H1 (cell line): ENCODE measurements around the gene TET2. TPM values are rescaled to one million over a fixed set of nuclear protein-coding genes. Genes with fewer than 3 reads are reported as not detected.

Source experiments
- ATF3 ChIP-seq: IDR thresholded peaks from 2 replicates; pipeline ENCODE4 v1.6.1; 2011; ENCODE audit warnings: low read depth, mild to moderate bottlenecking, low read length; ENCODE audit not compliant: insufficient read depth
- BACH1 ChIP-seq: IDR thresholded peaks from 2 replicates; pipeline ENCODE4 v1.6.1; 2012; ENCODE audit warnings: low read length, improper control_type of control experiment
- JUN ChIP-seq: IDR thresholded peaks from 2 replicates; pipeline ENCODE4 v1.6.1; 2011; ENCODE audit warnings: low read depth, mild to moderate bottlenecking, improper control_type of control experiment, low read length
- MAFK ChIP-seq: IDR thresholded peaks from 2 replicates; pipeline ENCODE4 v1.6.1; 2012; ENCODE audit warnings: low read depth, mild to moderate bottlenecking, improper control_type of control experiment, low read length
- RFX5 ChIP-seq: IDR thresholded peaks from 2 replicates; pipeline ENCODE4 v1.6.1; 2011; ENCODE audit warnings: low read depth, low read length, improper control_type of control experiment, borderline replicate concordance
- RXRA ChIP-seq: IDR thresholded peaks from 2 replicates; pipeline ENCODE4 v1.6.1; 2011; ENCODE audit warnings: low read depth, mild to moderate bottlenecking, low read length, moderate library complexity; ENCODE audit not compliant: insufficient read depth
- SP1 ChIP-seq: IDR thresholded peaks from 2 replicates; pipeline ENCODE4 v1.6.1; 2011; ENCODE audit warnings: low read depth, low read length
- TAF7 ChIP-seq: optimal IDR thresholded peaks from 2 replicates; pipeline ENCODE3; 2011; ENCODE audit warnings: low read depth, mild to moderate bottlenecking, inconsistent platforms, low read length, moderate library complexity, borderline replicate concordance
- polyA plus RNA-seq, 7 experiments: library from polyadenylated mRNA; depleted of rRNA in 3 of 7; stranded (reverse) in 5 of 7; unstranded in 2 of 7; fragments of >200 nt in 5 of 7; fragments of 200-250 nt in 2 of 7; gene quantifications; 1 replicate in 5 of 7; 2 replicates in 1 of 7; 4 replicates in 1 of 7; pipeline versions ENCODE4 v1.2.1 to v1.2.3, GENCODE V29; 2011 to 2013; ENCODE audit warnings: missing spikeins in 2 of 7, mixed read lengths in 2 of 7
- total RNA-seq: library from RNA; stranded (reverse); fragmentation: NEBNext Ultra II Directional; extraction: Animal tissue kit (Norgen Biotek cat#: 25700); gene quantifications from 2 replicates; pipeline ENCODE4 v1.2.1, GENCODE V29; 2021
- TF ChIP-seq, protein P1 (sequence below): fragments of 300-600 bp; sonication (generic); IDR thresholded peaks from 2 replicates; pipeline ENCODE4 v1.7.1; 2012; ENCODE audit warnings: low read length, moderate library complexity, mild to moderate bottlenecking, inconsistent platforms; ENCODE audit not compliant: insufficient replicate concordance
- TF ChIP-seq, protein P2 (sequence below): IDR thresholded peaks from 2 replicates; pipeline ENCODE4 v1.6.1; 2012; ENCODE audit warnings: inconsistent platforms
- TF ChIP-seq, protein P3 (sequence below): IDR thresholded peaks from 2 replicates; pipeline ENCODE4 v1.6.1; 2012; ENCODE audit warnings: inconsistent platforms

Gene TET2
- total and polyA plus RNA-seq, 2 of the 8 experiments (the other 6 are each of a cell fraction or from before 2014, with no cell fraction given): 1.0 to 2.6 TPM

- TF ChIP-seq, protein P1, sequence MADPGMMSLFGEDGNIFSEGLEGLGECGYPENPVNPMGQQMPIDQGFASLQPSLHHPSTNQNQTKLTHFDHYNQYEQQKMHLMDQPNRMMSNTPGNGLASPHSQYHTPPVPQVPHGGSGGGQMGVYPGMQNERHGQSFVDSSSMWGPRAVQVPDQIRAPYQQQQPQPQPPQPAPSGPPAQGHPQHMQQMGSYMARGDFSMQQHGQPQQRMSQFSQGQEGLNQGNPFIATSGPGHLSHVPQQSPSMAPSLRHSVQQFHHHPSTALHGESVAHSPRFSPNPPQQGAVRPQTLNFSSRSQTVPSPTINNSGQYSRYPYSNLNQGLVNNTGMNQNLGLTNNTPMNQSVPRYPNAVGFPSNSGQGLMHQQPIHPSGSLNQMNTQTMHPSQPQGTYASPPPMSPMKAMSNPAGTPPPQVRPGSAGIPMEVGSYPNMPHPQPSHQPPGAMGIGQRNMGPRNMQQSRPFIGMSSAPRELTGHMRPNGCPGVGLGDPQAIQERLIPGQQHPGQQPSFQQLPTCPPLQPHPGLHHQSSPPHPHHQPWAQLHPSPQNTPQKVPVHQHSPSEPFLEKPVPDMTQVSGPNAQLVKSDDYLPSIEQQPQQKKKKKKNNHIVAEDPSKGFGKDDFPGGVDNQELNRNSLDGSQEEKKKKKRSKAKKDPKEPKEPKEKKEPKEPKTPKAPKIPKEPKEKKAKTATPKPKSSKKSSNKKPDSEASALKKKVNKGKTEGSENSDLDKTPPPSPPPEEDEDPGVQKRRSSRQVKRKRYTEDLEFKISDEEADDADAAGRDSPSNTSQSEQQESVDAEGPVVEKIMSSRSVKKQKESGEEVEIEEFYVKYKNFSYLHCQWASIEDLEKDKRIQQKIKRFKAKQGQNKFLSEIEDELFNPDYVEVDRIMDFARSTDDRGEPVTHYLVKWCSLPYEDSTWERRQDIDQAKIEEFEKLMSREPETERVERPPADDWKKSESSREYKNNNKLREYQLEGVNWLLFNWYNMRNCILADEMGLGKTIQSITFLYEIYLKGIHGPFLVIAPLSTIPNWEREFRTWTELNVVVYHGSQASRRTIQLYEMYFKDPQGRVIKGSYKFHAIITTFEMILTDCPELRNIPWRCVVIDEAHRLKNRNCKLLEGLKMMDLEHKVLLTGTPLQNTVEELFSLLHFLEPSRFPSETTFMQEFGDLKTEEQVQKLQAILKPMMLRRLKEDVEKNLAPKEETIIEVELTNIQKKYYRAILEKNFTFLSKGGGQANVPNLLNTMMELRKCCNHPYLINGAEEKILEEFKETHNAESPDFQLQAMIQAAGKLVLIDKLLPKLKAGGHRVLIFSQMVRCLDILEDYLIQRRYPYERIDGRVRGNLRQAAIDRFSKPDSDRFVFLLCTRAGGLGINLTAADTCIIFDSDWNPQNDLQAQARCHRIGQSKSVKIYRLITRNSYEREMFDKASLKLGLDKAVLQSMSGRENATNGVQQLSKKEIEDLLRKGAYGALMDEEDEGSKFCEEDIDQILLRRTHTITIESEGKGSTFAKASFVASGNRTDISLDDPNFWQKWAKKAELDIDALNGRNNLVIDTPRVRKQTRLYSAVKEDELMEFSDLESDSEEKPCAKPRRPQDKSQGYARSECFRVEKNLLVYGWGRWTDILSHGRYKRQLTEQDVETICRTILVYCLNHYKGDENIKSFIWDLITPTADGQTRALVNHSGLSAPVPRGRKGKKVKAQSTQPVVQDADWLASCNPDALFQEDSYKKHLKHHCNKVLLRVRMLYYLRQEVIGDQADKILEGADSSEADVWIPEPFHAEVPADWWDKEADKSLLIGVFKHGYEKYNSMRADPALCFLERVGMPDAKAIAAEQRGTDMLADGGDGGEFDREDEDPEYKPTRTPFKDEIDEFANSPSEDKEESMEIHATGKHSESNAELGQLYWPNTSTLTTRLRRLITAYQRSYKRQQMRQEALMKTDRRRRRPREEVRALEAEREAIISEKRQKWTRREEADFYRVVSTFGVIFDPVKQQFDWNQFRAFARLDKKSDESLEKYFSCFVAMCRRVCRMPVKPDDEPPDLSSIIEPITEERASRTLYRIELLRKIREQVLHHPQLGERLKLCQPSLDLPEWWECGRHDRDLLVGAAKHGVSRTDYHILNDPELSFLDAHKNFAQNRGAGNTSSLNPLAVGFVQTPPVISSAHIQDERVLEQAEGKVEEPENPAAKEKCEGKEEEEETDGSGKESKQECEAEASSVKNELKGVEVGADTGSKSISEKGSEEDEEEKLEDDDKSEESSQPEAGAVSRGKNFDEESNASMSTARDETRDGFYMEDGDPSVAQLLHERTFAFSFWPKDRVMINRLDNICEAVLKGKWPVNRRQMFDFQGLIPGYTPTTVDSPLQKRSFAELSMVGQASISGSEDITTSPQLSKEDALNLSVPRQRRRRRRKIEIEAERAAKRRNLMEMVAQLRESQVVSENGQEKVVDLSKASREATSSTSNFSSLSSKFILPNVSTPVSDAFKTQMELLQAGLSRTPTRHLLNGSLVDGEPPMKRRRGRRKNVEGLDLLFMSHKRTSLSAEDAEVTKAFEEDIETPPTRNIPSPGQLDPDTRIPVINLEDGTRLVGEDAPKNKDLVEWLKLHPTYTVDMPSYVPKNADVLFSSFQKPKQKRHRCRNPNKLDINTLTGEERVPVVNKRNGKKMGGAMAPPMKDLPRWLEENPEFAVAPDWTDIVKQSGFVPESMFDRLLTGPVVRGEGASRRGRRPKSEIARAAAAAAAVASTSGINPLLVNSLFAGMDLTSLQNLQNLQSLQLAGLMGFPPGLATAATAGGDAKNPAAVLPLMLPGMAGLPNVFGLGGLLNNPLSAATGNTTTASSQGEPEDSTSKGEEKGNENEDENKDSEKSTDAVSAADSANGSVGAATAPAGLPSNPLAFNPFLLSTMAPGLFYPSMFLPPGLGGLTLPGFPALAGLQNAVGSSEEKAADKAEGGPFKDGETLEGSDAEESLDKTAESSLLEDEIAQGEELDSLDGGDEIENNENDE: no peak
- TF ChIP-seq BACH1: no peak
- no peak for TF ChIP-seq RFX5
- TF ChIP-seq ATF3: no peak
- no peak for TF ChIP-seq JUN
- no peak for TF ChIP-seq MAFK
- no peak for TF ChIP-seq TAF7
- no peak for TF ChIP-seq SP1
- TF ChIP-seq, protein P2, sequence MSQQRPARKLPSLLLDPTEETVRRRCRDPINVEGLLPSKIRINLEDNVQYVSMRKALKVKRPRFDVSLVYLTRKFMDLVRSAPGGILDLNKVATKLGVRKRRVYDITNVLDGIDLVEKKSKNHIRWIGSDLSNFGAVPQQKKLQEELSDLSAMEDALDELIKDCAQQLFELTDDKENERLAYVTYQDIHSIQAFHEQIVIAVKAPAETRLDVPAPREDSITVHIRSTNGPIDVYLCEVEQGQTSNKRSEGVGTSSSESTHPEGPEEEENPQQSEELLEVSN: no peak
- TF ChIP-seq, protein P3, sequence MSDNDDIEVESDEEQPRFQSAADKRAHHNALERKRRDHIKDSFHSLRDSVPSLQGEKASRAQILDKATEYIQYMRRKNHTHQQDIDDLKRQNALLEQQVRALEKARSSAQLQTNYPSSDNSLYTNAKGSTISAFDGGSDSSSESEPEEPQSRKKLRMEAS: no peak
- TF ChIP-seq RXRA: no peak
These were observed 181.3 kb downstream of the TET2 start (continued) for GRCh38 chr4:105327956-105328355.
